ENCODE data around the gene TENM3.

TENM3 gene

GRCh38 chr4:182564724-182565369, 321.6 kb downstream of the TENM3 start:
- no peaks in the 10 kb centered on the region for H3K27me3 Mint-ChIP-seq
- CTCF ChIA-PET, result no interaction called here
- H3K4me1 Mint-ChIP-seq, result no peaks in the 10 kb centered on the region
- no peaks in the 10 kb centered on the region for H3K9me3 Mint-ChIP-seq
- no peak overlapping the region for H3K4me3 Mint-ChIP-seq
- no peak overlapping the region for H3K27ac Mint-ChIP-seq
- H3K36me3 Mint-ChIP-seq, result no peaks in the 10 kb centered on the region
- no peak for DNase-seq

- H3K4me1 Mint-ChIP-seq, result no peaks in the 10 kb centered on the region
- H3K4me3 Mint-ChIP-seq, result no peak overlapping the region
- CTCF ChIA-PET, result no interaction called here
- H3K27me3 Mint-ChIP-seq, result no peaks in the 10 kb centered on the region
- no peaks in the 10 kb centered on the region for H3K9me3 Mint-ChIP-seq
- DNase-seq, result no peak
- H3K36me3 Mint-ChIP-seq, result no peaks in the 10 kb centered on the region
- no peak overlapping the region for H3K27ac Mint-ChIP-seq
These were observed 323.9 kb downstream of the TENM3 start for GRCh38 chr4:182567119-182567518.

GRCh38 chr4:182569561-182569960, 326.4 kb downstream of the TENM3 start:
- no peak overlapping the region for H3K27ac Mint-ChIP-seq
- no peaks in the 10 kb centered on the region for H3K9me3 Mint-ChIP-seq
- DNase-seq, result no peak
- CTCF ChIA-PET, result no interaction called here
- H3K27me3 Mint-ChIP-seq, result no peaks in the 10 kb centered on the region
- H3K36me3 Mint-ChIP-seq, result no peaks in the 10 kb centered on the region
- no peaks in the 10 kb centered on the region for H3K4me1 Mint-ChIP-seq
- no peak overlapping the region for H3K4me3 Mint-ChIP-seq

GRCh38 chr4:182574706-182575105, 331.5 kb downstream of the TENM3 start:
- H3K27me3 Mint-ChIP-seq, result no peaks in the 10 kb centered on the region
- H3K4me3 Mint-ChIP-seq, result no peak overlapping the region
- no peaks in the 10 kb centered on the region for H3K36me3 Mint-ChIP-seq
- no peak for DNase-seq
- H3K27ac Mint-ChIP-seq, result no peak overlapping the region
- no peaks in the 10 kb centered on the region for H3K4me1 Mint-ChIP-seq
- CTCF ChIA-PET, result no interaction called here
- no peaks in the 10 kb centered on the region for H3K9me3 Mint-ChIP-seq

- no peak for DNase-seq
- Mint-ChIP-seq H3K36me3 (no peaks in the 10 kb centered on the region), H3K27me3 (no peaks in the 10 kb centered on the region), H3K4me1 (no peaks in the 10 kb centered on the region), H3K27ac (no peak overlapping the region), H3K4me3 (no peak overlapping the region), H3K9me3 (no peaks in the 10 kb centered on the region)
- CTCF ChIA-PET, result no interaction called here
These were observed 332.0 kb downstream of the TENM3 start for GRCh38 chr4:182575225-182575624.

- Mint-ChIP-seq H3K4me3 (no peak overlapping the region), H3K4me1 (no peaks in the 10 kb centered on the region), H3K27me3 (no peaks in the 10 kb centered on the region), H3K27ac (no peak overlapping the region), H3K9me3 (no peaks in the 10 kb centered on the region), H3K36me3 (no peaks in the 10 kb centered on the region)
- CTCF ChIA-PET, result no interaction called here
- no peak for DNase-seq
These were observed 333.5 kb downstream of the TENM3 start for GRCh38 chr4:182576601-182577289.

- no peak for DNase-seq
- no peaks in the 10 kb centered on the region for H3K36me3 Mint-ChIP-seq
- no peaks in the 10 kb centered on the region for H3K4me1 Mint-ChIP-seq
- no peak overlapping the region for H3K27ac Mint-ChIP-seq
- no peaks in the 10 kb centered on the region for H3K9me3 Mint-ChIP-seq
- no peaks in the 10 kb centered on the region for H3K27me3 Mint-ChIP-seq
- CTCF ChIA-PET, result no interaction called here
- no peak overlapping the region for H3K4me3 Mint-ChIP-seq
These were observed 334.2 kb downstream of the TENM3 start for GRCh38 chr4:182577411-182577810.

- Mint-ChIP-seq H3K36me3 (no peaks in the 10 kb centered on the region), H3K27ac (no peak overlapping the region)
These were observed 335.2 kb downstream of the TENM3 start for GRCh38 chr4:182578402-182578801.

GRCh38 chr4:182582245-182582644, 339.0 kb downstream of the TENM3 start:
- H3K9me3 Mint-ChIP-seq, result no peaks in the 10 kb centered on the region
- no peak for DNase-seq
- H3K27ac Mint-ChIP-seq, result no peak overlapping the region
- CTCF ChIA-PET, result no interaction called here
- no peaks in the 10 kb centered on the region for H3K36me3 Mint-ChIP-seq
- H3K4me1 Mint-ChIP-seq, result no peaks in the 10 kb centered on the region
- H3K27me3 Mint-ChIP-seq, result no peaks in the 10 kb centered on the region
- H3K4me3 Mint-ChIP-seq, result no peak overlapping the region

More at GRCh38 chr4:182578402-182578801, 335.2 kb downstream of the TENM3 start:
- Mint-ChIP-seq H3K4me1 (no peaks in the 10 kb centered on the region), H3K27me3 (no peaks in the 10 kb centered on the region), H3K4me3 (no peak overlapping the region), H3K9me3 (no peaks in the 10 kb centered on the region)
- CTCF ChIA-PET, result no interaction called here
- no peak for DNase-seq

GRCh38 chr4:182583703-182584415, 340.7 kb downstream of the TENM3 start:
- no peak for DNase-seq
- Mint-ChIP-seq H3K9me3 (no peaks in the 10 kb centered on the region), H3K36me3 (no peaks in the 10 kb centered on the region), H3K27me3 (no peaks in the 10 kb centered on the region), H3K4me1 (no peaks in the 10 kb centered on the region), H3K4me3 (no peak overlapping the region), H3K27ac (no peak overlapping the region)
- CTCF ChIA-PET, result no interaction called here

GRCh38 chr4:182585321-182585720, 342.1 kb downstream of the TENM3 start:
- H3K27ac Mint-ChIP-seq, result no peak overlapping the region
- H3K9me3 Mint-ChIP-seq, result no peaks in the 10 kb centered on the region
- CTCF ChIA-PET, result no interaction called here
- DNase-seq, result no peak
- no peak overlapping the region for H3K4me3 Mint-ChIP-seq
- no peaks in the 10 kb centered on the region for H3K36me3 Mint-ChIP-seq
- no peaks in the 10 kb centered on the region for H3K4me1 Mint-ChIP-seq
- no peaks in the 10 kb centered on the region for H3K27me3 Mint-ChIP-seq

- CTCF ChIA-PET, result no interaction called here
- Mint-ChIP-seq H3K4me1 (no peaks in the 10 kb centered on the region), H3K36me3 (no peaks in the 10 kb centered on the region), H3K4me3 (no peak overlapping the region), H3K27me3 (no peaks in the 10 kb centered on the region), H3K9me3 (no peaks in the 10 kb centered on the region), H3K27ac (no peak overlapping the region)
- no peak for DNase-seq
These were observed 345.9 kb downstream of the TENM3 start for GRCh38 chr4:182589100-182589499.

- DNase-seq, result no peak
- CTCF ChIA-PET, result no interaction called here
- Mint-ChIP-seq H3K36me3 (no peaks in the 10 kb centered on the region), H3K9me3 (no peaks in the 10 kb centered on the region), H3K27ac (no peak overlapping the region), H3K4me1 (no peaks in the 10 kb centered on the region), H3K4me3 (no peak overlapping the region), H3K27me3 (no peaks in the 10 kb centered on the region)
These were observed 350.2 kb downstream of the TENM3 start for GRCh38 chr4:182593402-182593801.

GRCh38 chr4:182593864-182594263, 350.7 kb downstream of the TENM3 start:
- H3K9me3 Mint-ChIP-seq, result no peaks in the 10 kb centered on the region
- no peaks in the 10 kb centered on the region for H3K27me3 Mint-ChIP-seq
- DNase-seq, result no peak
- CTCF ChIA-PET, result no interaction called here
- H3K36me3 Mint-ChIP-seq, result no peaks in the 10 kb centered on the region
- no peak overlapping the region for H3K4me3 Mint-ChIP-seq
- H3K4me1 Mint-ChIP-seq, result no peaks in the 10 kb centered on the region
- H3K27ac Mint-ChIP-seq, result no peak overlapping the region

GRCh38 chr4:182600093-182600492, 356.9 kb downstream of the TENM3 start:
- CTCF ChIA-PET, result no interaction called here
- H3K9me3 Mint-ChIP-seq, result no peaks in the 10 kb centered on the region
- DNase-seq, result no peak
- H3K36me3 Mint-ChIP-seq, result no peaks in the 10 kb centered on the region
- H3K27me3 Mint-ChIP-seq, result no peaks in the 10 kb centered on the region
- H3K4me3 Mint-ChIP-seq, result no peak overlapping the region
- H3K27ac Mint-ChIP-seq, result no peak overlapping the region
- no peaks in the 10 kb centered on the region for H3K4me1 Mint-ChIP-seq
